Heart left ventricle (tissue), 13 donors: ENCODE data around the gene CD209.

Source experiments
- POLR2A ChIP-seq, 2 donors: fragments of 450-650 bp; IDR thresholded peaks; one replicate each; pipeline ENCODE4 v1.6.1; 2017; ENCODE audit warnings: antibody characterized with exemption in 2 of 2, mild to moderate bottlenecking in 2 of 2, moderate library complexity in 2 of 2
- TF ChIP-seq, protein P1 (sequence below), 12 donors: fragments of 200-600 bp; sonication (generic) in 4 of 12; IDR thresholded peaks; one replicate each; pipeline versions ENCODE4 v1.5.0 to v1.8.0; 2018 to 2022; ENCODE audit warnings: antibody characterized with exemption in 12 of 12, mild to moderate bottlenecking in 5 of 12
- donor health status: ischemic (EF 13 %, LVEDD 7.1; RV severe dilation, severe dysfunction).
- donor health status: DM: no; HTN: yes; CAD: no.
- donor health status: DM: no; HTN: no; CAD: no.
- donor health status: ischemic (EF 25% LVEDD 6.9; RV normal size, moderate dysfunction).
- donor health status: ischemic (EF 25% LVEDD 5.7; RV mildly dilated, moderate dysfunction).
- donor health status: ischemic (EF 35%, LVEDD 5.7; RV mildly dilated, moderate dysfunction).
- donor health status: nonischemic (EF 11% LVEDD 7.7; RV severe dilation, severe dysfunction).
- donor health status: DM: yes; HTN: yes; CAD: no.
- donor health status: PGD.
- donor health status: ischemic (EF 29% LVEDD 5.4; RV normal size, mild dysfunction).
- donor health status: nonischemic (EF 23%, LVEDD 6.1; RV moderate dilation, normal function).

DNA sequence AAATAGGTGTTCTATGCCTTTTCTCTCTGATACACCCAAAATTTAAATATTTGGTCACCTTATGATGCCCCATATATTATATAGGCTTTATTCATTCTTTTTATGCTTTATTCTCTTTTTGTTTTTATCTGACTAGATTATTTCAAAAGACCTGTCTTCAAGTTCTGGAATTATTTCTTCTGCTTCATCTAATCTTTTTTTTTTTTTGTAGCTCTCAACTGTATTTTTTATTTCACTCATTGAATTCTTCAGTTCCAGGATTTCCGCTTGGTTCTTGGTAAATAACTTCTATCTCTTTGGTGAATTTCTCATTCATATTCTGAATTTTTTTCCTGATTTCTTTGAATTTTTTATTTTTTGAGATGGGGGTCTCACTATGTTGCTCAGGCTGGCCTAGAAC is 11.8 kb upstream of the CD209 start:
- TF ChIP-seq, protein P1, sequence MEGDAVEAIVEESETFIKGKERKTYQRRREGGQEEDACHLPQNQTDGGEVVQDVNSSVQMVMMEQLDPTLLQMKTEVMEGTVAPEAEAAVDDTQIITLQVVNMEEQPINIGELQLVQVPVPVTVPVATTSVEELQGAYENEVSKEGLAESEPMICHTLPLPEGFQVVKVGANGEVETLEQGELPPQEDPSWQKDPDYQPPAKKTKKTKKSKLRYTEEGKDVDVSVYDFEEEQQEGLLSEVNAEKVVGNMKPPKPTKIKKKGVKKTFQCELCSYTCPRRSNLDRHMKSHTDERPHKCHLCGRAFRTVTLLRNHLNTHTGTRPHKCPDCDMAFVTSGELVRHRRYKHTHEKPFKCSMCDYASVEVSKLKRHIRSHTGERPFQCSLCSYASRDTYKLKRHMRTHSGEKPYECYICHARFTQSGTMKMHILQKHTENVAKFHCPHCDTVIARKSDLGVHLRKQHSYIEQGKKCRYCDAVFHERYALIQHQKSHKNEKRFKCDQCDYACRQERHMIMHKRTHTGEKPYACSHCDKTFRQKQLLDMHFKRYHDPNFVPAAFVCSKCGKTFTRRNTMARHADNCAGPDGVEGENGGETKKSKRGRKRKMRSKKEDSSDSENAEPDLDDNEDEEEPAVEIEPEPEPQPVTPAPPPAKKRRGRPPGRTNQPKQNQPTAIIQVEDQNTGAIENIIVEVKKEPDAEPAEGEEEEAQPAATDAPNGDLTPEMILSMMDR (IDR thresholded peaks at IDR 0.05): no peak
- no peak for TF ChIP-seq POLR2A (IDR thresholded peaks at IDR 0.05)
